Measurements from ENCODE around the gene BCAS3.
"Not testable (repeated sequence)": the region's sequence is repeated elsewhere in the genome, so short reads cannot be mapped to it uniquely, and the experiment has no call there.

BCAS3 gene

GRCh38 chr17:60886731-60887613 is 209.3 kb downstream of the BCAS3 start:
- not testable (repeated sequence) for DNase-seq (ENCODE audit: low spot score)

DNA sequence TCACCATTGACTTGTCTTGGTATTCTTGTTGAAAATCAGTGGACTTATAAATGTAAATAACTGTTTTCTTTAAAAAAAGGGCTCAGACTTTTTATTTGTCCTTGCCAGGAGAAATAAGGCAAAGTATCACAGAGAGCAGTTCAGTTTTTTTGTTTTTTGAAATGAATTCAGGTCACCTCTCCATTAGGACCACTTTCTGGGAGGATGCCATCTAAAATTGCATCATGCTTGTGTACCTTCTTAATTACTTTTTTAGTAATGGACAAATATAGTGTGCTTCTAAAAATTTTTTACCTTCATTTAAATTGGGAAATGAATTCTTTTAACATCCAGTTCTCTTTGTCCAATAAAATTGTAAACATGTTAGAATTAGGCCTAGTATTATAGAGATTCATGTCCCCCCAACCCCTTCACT is 210.0 kb downstream of the BCAS3 start:
- DNase-seq (ENCODE audit: low spot score) = no peak

GRCh38 chr17:60888812-60889709 is 211.4 kb downstream of the BCAS3 start:
- DNase-seq (ENCODE audit: low spot score) = no peak

DNA sequence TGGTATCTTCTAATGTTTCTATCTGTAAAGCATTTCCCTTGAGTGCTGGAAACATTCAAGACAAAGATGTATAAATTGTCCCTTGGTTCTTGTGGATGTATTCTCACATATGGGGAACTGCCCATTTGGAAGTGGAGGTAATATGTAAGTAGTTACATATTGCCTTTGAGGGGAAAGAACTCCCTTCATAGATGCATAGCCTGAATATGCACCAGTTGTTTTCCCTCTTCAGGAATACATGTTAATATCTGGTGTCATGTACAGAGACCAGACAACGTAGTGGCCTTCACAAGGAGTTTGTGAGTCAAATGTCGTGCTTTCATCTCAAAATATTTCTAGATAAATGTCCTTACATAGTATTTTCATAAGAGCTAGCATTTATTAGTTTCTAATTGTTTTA is 213.5 kb downstream of the BCAS3 start:
- no peak for DNase-seq (ENCODE audit: low spot score)

GRCh38 chr17:60893475-60893874 is 215.8 kb downstream of the BCAS3 start:
- DNase-seq (ENCODE audit: low spot score) = no peak

DNA sequence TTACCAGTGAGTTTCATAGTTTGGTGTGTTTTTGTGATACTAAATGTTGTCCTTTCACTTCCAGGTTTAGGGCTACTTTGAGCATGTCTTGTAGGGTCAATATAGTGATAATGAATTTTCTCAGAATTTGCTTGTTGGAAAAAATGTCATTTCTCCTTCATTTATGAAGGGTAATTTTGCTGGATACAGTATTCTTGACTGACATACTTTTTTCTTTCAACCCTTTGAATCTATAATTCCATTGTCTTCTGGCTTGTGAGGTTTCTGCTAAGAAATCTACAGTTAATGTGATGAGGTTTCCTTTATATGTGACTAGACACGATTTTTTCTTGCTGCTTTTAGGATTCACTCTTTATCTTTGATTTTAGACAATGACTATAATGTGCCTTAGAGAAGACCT is 219.3 kb downstream of the BCAS3 start:
- no peak for DNase-seq (ENCODE audit: low spot score)

DNA sequence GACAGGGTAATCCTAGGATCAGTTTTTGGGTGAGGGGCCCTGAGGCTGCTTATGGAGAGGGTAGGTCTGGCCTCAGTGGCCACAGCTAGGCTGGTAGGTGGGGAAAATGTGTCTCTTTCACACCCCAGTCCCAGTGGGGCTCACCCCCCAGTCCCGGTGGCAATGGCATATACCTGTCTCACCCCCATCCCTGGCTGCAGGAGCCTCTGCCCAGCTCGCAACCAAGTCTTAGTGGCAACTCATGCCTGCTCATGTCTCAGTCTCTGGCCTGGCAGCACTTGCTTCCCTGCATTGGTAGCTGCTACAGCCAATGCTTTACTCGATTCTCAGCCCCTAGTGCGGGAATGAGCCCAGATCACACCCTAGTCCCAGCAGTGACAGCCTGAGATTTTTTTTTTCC is 221.5 kb downstream of the BCAS3 start:
- DNase-seq (ENCODE audit: low spot score) = no peak

DNA sequence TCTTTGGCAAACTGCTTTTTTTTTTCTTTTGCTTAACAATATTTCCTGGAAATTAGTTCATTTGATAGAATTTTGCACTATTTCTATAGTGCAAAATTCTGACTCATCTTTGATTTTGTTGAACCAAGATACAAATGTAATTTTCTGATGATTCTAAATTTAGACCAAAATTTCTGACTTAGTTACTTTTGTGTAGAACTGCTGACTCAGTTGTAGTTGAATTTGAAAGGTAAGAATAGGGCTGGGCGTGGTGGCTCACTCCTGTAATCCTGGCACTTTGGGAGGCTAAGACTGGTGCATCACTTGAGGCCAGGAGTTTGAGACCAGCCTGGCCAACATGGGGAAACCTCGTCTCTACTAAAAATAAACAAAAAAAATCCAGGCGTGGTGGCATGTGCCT is 223.0 kb downstream of the BCAS3 start:
- DNase-seq (ENCODE audit: low spot score) = no peak

DNA sequence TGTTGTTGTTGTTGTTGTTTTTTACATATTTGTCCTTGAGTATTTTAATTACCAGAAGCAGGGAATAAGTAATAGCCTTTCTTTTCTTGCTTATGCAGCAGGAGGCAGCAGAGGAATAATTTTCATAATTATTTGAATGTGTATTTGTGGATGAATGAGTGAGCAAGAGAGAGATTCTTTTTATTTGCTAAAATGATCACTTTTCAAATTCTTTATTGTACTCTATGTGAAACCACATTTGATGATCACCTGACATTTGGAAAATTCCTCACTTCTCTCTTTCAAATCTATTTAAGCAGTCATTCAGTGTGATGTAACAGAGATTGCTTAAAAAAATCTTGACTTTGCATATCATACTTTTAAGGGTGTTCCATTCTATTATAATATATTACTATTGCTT is 223.6 kb downstream of the BCAS3 start:
- no peak for DNase-seq (ENCODE audit: low spot score)

DNA sequence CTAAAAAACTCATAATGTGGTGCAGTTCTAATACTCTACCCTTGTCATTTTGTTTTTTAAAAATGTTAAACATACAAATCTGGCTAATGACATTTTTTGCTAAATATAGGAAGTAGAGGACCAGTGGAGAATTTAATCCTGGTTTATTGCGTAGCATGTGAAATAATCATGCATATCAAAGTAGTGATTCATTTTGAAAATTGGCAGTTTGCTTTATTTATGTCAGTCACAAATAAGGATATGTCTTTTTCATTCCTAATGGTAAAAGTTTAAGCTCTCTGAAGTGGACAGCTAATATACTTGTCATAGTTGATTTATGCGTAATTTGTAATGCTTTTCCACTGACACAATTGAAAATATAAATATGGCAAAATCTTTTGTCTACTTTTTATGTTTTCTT is 224.2 kb downstream of the BCAS3 start:
- DNase-seq (ENCODE audit: low spot score) = peak; percentile 21

DNA sequence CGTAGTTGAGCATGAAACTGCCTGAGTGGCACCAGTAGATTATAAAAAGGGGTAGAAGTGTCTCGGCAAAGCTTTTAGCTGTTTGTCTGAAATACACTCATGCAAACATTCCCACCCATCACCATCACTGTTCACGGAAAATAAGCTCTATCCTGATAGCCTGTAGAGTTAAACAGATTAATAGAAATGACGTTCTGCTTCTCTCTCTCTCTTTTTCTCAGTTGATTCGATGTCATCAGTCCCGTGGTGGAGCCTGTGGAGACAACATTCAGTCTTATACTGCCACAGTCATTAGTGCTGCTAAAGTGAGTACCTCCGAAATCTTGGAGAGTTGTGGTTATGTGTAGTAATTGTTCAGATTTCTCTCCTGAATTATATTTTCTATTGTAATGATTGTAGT is 224.7 kb downstream of the BCAS3 start:
- DNase-seq (ENCODE audit: low spot score) = no peak

DNA sequence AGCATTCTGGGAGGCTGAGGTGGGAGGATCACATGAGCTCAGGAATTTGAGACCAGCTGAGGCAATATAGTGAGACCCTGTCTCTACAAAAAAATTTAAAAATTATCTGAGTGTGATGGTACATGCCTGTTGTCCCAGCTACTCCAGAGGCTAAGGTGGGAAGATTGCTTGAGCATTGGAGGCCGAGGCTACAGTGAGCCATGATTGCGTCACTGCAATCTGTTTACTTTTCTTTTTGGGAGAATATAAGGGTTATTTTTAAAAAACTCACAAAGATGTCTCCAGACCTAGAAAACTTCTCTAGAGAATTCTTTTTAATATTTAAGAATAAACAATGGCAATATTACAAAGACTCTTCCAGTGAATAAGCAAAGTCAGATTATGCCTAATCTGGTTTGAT is 226.9 kb downstream of the BCAS3 start:
- no peak for DNase-seq (ENCODE audit: low spot score)

GRCh38 chr17:60905709-60906108 is 228.1 kb downstream of the BCAS3 start:
- no peak for DNase-seq (ENCODE audit: low spot score)

- no peak for DNase-seq (ENCODE audit: low spot score)
These were observed 230.7 kb downstream of the BCAS3 start for GRCh38 chr17:60908324-60908723.

DNA sequence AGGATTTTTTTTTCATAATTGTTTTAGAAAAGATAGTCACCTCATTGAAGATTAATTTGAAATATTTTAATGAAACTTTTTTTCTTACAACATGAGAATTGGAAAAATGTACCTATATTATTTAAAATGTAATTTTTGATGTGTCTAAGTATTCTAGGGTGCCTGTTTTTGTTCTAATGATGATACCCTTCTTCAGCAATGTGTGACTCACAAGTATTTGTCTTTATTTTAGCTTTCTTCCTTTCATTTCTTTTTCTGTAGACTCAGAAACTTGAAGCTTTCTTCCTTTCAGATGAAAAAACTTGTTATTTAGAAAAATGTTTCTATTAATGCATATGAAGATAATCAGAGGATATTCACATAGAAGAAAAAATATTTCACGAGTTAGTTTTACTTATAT is 231.8 kb downstream of the BCAS3 start:
- no peak for DNase-seq (ENCODE audit: low spot score)

- DNase-seq (ENCODE audit: low spot score) = no peak
These were observed 232.8 kb downstream of the BCAS3 start for GRCh38 chr17:60910415-60910814.

DNA sequence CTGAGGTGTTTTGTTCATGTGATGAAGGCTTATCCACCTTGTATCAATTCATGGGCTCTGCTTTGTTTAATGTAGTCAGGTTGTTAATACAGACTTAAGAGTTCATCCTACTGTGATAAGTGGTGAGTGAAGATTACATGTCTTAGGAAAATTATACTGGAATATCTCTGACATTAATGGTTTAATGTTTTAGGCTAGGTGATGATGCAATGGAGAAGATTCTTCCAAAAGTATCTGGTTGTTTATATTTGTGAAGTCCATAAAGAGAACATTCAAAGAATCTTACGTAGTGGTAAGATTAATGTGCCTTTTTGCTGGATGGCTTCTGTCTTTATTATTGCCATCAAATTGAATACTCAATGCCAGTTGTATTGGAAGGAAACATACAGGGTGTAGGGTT is 236.4 kb downstream of the BCAS3 start:
- DNase-seq (ENCODE audit: low spot score) = no peak

DNA sequence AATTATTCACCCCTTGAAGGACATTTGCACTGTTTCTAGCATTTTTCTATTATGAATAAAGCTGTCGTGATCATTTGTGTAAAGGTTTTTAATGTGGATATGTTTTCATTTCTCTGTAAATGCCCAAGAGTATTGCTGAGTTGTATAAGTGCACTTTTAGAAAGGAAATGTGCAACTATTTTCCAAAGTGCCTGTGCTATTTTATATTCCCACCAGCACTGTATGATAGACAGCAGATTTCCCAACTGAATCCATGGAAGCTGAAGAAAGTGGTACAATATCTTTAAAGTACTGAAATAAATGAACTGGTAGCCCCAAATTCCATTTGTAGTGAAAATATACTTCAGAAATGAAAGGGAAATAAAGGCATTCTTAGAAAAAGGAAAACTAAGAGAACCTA is 238.4 kb downstream of the BCAS3 start:
- DNase-seq (ENCODE audit: low spot score) = no peak

GRCh38 chr17:60920107-60920506 is 242.5 kb downstream of the BCAS3 start:
- no peak for DNase-seq (ENCODE audit: low spot score)

DNA sequence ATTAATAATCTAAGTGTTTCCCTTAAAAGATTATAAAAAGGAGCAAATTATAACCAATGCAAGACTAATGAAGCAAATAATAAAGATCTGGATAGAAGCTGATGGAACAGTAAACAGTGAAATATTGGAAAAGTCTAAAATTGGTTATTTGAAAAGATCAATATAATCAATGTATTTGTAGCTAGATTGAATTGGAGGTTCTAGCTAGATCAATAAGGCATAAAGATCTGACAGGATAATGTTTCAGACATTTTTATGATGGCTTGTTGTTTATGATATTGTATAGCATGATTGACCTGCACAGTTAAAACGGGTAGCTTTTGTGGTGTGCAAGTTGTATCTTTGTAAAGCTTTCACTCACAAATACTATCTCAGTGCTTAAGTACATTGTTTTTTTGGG is 245.3 kb downstream of the BCAS3 start:
- DNase-seq (ENCODE audit: low spot score) = no peak

DNA sequence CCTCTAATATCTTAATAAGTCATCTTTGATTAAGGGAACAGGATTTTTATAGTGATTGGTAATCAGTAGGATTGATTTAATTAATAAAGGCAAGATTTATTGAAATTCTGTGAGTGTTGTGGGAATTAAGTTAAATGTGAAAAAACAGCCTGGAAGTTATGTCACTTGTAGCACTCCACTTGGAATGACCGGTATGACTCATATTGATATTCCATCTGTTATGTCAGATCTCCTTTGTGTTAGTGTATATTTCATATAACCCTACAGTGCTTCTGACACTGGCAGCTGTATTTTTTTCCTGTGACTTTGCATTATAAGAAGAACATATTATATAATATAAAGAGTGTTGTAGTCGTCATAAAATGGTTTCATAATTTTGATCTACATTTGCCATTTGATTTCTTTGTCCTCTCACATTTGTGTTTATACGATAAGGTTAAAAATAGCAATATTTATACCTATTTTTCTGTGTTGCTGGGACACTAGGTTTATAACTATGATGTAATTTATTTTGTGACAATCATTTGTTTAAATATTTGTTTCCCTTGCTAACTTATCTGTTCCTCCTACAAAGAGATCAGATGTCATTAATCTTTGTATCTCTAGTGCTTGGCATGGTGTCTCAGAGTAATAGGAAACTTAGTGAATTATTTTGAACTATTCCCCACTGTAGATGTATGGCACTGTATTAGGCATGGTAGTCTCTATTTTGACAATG is 249.0 kb downstream of the BCAS3 start:
- no peak for DNase-seq (ENCODE audit: low spot score)

GRCh38 chr17:60933739-60934138 is 256.1 kb downstream of the BCAS3 start:
- no peak for DNase-seq (ENCODE audit: low spot score)

All from AG08395 (cell line).